ENCODE measurements around the gene MFN2.

MFN2 gene

DNA sequence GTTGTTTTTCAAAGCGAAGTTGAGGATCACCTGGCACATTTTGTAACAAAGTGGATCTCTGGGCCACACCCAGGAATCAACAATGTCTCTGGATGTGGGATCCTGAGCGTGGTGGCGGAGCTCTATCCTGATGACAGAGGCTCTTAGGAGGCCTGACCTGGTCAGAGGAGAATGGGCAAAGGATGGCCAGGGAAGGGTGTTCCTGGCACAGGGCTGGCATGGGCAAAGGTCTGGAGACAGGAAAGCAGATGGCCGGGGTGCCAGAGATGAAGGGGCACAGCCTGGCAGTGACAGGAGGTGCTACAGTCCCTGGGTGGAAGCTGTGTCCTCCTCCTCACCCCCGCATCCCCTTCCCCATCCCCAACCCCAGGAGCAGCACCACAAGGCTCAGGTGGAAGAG, 20.0 kb upstream of the MFN2 start:
- no peak for DNase-seq (ENCODE audit: low read depth in 2 of 2)

DNA sequence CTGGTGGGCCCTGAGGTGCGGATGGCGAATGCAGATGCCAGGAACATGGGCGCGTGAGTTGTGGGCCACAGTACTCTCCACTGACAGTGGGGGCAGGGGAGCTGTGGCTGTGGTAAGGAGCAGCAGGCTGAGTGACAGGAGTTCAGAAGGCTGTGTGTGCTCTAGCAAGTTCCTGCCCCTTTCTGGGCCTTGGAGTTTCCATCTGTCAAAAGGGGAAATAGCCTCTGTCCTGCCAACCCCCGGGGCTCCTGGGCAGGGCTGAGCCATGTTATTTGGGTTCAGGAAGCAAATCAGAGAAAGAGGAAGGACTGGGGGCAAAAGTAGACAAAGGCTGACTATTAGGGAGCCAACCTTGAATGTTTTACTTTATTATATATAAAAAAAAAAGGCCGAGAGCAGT, 19.5 kb upstream of the MFN2 start:
- no peak for DNase-seq (ENCODE audit: low read depth in 2 of 2)

DNA sequence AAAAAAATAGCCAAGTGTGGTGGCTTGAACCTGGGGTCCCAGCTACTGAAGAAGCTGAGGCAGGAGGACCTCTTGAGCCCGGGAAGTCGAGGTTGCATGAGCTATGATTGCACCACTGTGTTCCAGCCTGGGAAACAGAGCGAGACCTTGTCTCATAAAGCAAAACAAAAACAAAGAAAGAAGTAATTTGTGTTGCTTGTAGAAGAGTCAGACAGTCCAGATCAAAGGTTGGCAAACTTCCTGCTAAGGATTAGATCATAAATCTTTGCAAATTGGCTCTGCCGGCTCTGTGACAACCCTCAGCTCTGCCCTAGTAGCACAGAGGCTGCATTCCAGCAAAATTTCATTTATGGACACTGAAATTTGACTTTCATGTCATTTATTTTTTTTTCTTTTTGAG, 19.0 kb upstream of the MFN2 start:
- DNase-seq (ENCODE audit: low read depth in 2 of 2): no peak

DNA sequence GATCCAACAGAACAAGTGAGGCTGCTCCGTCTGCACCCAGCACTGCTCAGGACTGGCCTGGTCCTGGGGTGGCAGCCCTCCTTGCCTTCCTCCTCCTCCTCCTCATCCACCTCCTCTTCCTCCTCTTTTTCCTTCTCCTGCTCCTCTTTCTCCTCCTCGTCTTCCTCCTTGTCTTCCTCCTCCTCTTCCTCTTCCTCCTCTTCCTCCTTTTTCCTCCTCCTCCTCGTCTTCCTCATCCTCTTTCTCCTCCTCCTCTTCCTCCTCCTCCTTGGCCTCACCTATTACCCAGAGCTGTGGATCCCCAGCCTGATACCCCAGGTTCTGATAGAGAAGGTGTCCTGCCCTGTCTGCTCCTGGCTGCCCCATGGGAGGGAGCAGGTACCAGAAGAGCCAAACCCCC, 16.6 kb upstream of the MFN2 start:
- no peak for DNase-seq (ENCODE audit: low read depth in 2 of 2)

DNA sequence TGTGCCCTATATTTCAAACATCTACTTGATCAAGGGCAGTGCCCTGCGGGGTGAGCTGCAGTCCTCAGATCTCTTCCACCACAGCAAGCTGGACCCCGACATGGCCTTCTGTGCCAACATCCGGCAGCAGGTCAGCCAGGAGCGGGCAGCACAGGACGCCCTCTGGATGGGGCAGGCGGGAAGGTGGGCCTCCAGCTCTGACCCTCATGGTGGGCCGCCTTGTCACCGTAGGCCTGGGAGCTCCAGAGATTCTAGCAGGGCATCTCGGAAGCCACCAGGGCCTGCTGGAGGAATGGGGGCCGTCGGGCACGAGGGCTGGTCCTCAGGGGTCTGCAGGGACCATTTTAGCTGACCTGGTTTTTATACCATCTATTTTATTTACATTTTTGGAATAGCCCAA, 15.6 kb upstream of the MFN2 start:
- DNase-seq (ENCODE audit: low read depth in 2 of 2): no peak

DNA sequence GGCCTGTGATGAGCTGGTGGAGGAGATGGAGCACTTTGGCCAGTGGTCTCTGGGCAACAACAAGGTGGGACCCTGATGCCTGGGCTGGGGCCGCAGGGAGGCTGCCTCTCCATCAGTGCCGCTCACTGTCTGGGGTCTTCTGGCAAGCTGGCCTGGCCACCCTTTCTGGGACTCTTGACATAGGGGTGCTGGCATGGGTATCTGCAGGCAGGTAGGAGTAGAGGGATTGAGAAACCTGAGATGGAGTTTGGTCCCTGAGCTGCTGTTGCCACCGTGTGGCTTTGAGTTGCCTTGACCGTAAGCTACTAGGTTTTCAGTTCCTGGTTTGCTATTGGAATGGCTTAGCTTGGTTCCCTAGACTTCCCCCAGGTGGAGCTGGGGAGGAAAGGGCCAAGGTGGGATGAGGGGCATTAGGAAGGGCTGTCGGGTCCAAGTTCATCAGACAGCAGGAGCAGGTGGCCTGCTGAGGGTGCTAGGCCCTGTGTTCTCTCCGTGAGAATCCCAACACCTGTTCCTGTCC, 13.2 kb upstream of the MFN2 start:
- DNase-seq (ENCODE audit: low read depth in 2 of 2): no peak

DNA sequence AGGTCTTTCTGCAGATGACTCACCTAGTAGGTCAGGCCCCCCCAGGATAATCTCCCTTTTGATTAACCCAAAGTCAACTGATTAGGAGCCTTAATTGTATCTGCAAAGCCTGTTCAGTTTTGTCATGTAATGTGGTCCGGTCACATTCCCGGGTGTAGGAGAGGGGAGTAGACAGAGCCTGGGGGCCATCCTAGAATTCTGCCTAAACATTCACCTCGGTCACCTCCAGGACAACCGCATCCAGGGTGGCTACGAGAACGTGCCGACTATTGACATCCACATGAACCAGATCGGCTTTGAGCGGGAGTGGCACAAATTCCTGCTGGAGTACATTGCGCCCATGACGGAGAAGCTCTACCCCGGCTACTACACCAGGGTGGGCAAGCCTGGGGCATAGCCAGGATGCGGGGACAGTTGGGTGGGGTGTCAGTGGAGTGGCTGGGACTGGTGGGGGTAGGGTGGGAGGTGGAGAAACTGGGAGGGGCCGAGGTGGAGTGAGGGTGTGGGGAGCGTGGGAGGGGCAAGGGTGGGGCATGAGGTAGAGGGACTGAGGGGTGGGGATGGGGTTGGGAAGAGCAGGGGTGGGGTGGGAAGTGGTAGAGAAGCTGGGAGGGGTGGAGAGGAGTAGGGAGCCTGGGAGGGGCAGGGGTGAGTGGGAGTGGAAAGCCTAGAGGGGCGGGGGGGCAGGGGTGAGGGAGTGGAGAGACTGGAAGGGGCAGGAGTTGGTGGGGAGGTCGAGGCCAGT, 9.6 kb upstream of the MFN2 start:
- no peak for DNase-seq (ENCODE audit: low read depth in 2 of 2)

DNA sequence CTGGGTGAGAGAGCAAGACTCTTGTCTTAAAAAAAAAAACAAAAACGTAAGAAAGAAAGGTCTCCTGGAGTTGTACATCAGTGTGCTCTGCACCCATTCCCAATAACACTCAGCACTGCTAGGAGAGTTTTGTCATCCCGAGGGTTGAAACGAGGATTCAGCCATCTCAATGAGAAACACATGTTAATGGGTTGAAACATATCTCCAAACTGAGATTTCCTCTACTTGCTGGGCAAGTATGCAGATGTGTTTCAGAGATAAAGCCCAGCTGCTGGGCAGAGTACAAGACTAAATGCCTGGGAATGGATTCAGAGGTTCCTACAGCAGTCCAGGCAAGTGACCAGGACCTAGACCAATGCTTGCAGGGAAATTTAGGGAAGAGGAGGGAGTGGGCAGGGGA, 2.6 kb upstream of the MFN2 start:
- no peak for DNase-seq (ENCODE audit: low read depth in 2 of 2)

DNA sequence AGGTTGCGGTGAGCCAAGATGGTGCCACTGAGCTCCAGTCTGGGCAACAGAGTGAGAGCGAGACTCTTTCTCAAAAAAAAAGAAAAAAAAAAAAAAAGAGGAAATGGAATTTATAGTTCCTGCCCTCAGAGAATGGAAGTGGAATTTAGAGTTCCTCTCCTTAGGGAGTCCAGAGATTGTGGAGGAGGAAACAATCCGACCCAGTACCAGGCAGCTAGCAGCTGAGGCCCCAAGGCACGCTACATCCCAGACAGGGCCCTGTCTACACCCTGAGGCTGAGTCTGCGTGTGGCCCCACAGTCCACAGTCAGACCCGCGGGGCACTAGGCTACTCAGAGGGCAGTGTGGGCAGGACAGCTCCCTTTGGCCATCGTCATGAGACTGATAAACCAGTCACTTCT, 1.9 kb upstream of the MFN2 start:
- no peak for DNase-seq (ENCODE audit: low read depth in 2 of 2)

DNA sequence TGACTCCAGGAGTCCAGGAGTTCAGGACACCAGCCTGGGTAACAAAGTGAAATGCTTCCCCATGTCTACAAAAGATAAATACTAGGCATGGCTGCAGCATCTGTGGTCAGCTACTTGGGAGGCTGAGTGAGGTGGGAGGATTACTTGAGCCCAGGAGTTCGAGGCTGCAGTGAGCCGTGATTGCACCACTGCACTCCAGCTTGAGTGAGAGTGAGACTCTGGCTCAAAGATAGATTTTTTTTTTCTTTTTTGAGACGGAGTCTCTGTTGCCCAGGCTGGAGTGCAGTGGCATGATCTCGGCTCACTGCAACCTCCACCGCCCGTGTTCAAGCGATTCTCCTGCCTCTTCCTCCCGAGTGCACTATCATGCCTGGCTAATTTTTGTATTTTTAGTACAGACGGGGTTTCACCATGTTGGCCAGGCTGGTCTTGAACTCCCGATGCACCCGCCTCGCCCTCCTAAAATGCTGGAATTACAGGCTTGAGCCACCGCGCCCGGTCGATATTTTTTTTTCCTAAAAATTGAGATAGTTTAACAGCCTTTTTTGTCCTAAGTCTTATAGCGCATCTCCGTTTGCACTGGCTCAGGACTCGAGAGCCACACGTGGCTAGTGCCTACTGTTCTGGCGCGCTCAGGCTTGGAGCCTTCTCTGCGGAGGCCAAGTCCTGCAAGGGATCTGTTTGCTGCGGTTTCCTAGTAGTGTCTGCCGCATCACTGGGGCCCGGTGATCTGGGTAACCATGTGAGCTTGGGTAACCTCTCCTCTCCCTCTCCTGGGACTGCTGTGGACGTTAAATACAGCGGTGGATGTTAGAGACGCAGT, 1.0 kb upstream of the MFN2 start:
- no peak for DNase-seq (ENCODE audit: low read depth in 2 of 2)

DNA sequence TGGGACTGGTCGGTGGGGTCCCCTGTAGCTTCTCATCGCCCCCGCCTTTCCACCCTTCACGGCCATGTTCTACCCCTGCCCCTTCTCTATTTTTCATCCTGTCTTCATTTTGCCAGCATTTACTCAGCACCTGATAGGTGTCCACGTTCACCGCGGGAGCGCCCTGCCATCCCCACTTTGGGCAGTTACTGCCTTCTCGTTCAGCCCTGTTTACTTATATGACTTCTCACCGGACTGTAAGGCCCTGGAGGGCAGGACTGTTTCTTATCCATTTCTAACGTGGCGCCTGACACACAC, 380 bp downstream of the MFN2 start:
- no peak for DNase-seq (ENCODE audit: low read depth in 2 of 2)

DNA sequence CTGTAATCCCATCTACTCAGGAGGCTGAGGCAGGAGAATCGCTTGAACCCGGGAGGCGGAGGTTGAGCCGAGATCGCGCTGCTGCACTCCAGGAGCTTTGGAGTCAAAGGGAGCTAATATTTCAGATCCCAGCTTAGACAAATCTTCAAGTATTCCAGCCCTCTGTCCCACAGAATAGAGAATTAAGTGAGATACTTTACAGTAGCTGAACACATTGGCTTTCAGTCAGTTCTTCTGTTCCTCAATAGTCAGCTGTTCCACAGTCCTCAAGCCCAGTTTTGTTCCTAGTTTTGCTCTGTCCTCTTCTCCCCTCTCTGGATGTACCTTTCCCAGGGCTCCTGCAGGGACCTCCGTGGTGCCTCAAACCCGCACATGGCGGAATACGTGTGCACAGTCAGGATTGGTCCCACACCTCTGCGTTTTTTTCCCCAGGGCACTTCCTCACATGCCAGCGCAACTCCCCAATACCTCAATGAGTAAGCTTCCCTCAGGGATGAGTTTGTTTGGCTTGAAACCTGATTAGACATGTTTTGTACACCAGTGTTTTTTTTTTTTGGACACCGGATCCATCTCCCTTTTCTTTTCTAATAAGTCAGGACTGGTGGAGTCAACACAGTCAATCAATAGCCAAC, 1.2 kb downstream of the MFN2 start:
- DNase-seq (ENCODE audit: low read depth in 2 of 2): no peak

DNA sequence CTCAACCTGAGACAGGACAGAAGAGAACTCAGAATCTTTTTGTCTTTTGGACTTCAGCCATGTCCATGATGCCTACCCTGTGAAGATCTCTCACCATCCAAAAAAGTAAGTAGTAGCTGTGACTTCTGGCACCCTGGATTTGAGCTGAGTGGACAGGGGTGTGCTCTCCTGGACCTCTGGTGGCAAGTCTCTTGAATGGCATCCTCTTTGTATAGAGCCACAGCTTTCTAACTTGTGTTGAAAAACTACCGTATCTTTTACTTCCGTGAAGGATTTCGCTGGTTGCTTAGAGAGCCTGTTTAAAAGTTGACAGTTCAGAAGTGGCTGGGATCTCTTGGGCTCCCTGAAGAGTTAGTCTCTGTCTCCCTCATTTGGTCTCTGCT, 1.8 kb downstream of the MFN2 start:
- no peak for DNase-seq (ENCODE audit: low read depth in 2 of 2)

DNA sequence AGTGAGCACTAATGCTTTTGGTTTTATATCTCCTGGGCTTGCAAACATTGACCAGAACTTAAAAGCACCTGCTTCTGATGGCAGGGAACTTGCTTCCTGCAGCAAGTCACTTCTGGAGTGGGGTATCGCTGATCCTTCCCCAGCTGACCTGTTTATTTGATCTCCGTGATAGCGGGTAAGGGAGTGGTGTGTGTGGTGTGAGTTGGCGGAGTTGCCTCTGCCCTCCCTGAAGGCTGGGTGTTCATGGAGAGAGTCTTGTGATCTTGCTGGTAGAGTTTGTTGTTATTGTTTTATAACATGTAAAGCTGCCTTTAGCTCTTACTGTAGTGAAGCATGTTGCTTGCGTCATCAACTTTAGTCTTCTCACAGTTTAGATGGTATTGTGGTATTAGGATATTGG, 3.9 kb downstream of the MFN2 start:
- DNase-seq (ENCODE audit: low read depth in 2 of 2): no peak

DNA sequence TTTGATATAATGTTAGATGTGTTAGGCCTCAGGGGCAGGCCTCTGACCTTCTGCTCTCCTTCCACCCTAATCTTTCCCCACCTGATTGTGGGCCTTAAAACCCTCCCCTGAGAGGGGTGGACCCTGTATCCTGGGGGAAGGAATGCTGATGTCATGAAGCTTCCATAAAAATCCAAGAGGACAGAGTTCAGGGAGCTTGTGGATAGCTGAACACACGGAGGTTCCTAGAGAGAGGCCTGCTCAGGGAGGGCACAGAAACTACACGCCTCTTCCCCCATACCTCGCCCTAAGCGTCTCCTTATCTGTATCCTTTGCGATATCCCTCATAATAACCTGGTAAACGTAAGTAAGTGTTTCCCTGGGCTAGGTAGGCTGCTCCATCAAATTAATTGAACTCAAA, 4.3 kb downstream of the MFN2 start:
- no peak for DNase-seq (ENCODE audit: low read depth in 2 of 2)

DNA sequence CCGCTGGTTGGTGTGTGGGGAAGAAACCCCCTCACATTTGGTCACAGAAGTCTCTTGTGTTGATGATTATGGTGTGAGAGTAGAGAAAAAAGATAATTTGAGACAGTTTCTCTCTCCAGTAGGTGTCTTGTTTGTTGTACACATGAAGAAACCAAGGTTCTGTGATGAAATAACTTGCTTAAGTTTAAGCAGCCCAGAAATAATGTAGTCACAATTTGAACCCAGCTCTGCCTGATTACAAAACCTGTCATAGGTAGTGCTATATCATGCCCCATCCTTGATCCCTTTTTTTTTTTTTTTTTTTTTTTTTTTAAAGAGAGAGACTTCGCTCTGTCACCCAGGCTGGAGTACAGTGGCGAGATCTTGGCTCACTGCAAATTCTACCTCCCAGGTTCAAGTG, 4.9 kb downstream of the MFN2 start:
- DNase-seq (ENCODE audit: low read depth in 2 of 2): no peak

DNA sequence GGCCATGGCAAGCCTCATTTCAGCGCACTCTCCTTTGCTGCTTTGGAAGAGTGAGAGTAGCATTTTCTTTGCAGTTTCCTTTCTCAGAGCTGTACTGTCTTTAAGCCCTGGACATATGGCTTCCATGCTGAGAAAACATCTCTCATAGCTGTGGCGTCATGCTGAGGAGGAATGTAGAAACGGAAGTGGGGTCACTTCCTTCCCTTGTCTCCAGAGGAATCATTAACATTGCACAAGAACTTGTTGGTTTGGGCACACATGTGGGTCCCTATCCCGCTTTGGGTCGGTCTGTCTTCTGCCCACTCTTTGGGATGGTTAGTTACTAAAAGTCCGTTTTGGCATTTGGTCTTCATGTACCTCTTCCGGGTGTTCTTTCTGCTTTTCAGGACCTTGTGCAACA, 5.6 kb downstream of the MFN2 start:
- DNase-seq (ENCODE audit: low read depth in 2 of 2): no peak

DNA sequence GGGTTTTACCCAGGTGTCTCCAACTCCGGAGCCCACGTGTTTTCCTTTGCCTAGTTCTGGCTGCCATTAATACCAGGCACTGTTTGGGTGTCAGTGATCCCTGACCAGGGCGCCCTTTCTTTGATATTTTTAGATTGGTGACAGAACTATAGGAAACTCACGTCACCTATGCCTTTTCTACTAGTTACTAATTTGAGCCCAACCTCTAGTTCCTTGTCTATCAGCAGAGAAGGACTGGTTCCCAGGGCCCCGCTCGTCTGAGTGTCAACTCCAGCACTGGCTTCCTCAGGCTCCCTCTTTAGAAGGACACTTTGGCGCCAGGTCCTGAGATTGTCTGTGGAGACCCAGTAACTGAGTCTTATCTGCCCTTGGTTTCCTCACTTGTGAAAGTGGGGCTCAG, 9.4 kb downstream of the MFN2 start:
- no peak for DNase-seq (ENCODE audit: low read depth in 2 of 2)

DNA sequence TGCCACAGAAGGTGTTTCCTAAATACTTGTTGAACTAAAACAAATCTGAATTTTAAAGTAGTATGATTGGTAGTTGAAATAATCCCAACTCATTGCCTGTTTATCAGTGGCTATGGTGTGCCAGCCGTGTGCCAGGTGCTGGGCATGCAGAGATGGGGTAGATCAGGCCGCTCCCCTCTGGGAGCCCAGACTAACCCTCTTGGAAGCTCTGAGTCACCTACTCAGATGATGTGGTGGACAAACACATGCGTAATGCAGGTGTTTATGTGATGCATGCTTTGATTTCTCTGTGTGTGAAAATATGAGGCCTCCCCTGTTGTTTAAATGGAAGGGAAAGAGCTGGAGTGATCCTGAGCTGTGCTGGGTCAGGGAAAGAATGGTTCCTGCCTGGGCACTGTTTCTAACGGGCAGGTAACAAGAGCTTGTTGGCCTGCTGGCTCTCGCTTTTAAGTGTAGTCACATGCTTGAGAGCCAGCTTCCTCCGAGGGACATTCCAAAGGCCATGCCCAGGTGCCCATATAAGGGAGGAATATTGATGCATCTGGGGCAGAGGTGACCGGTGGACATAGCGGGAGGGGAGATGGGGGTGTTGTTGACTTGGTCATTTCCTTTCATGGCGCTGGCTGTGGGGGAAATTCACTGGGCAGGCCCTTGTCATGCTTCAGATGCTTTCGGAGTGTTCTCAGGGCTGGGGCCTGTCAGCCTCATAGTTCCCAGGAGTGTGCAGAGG, 10.2 kb downstream of the MFN2 start:
- no peak for DNase-seq (ENCODE audit: low read depth in 2 of 2)

DNA sequence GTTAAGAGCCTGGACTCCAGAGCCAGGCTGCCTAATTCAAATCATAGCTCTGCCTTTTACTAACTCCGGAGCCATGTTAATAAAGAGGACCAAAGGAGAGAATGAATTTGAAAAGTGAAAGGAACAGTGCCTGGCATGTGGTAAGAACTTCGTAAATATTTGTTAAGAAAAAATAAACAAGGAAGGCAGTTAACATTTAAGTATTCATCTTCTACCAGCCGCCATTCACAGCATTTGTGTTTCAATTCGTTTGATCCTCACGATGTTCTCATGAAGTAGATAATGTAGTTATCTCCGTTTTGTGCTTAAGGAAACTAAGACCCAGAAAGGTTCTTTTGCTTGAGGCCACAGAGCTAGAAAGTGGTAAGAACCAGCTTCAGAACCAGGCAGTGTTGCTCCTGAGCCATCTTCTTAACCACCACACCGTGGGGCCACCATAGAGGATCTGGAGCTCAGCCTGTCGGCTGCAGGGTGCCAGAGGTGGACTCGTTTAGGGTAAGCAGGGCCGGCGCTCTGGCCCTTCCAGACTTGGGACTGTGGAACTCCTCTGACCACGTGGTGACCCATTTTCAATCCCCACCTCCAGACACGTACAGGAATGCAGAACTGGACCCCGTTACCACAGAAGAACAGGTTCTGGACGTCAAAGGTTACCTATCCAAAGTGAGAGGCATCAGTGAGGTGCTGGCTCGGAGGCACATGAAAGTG, 11.9 kb downstream of the MFN2 start:
- no peak for DNase-seq (ENCODE audit: low read depth in 2 of 2)

DNA sequence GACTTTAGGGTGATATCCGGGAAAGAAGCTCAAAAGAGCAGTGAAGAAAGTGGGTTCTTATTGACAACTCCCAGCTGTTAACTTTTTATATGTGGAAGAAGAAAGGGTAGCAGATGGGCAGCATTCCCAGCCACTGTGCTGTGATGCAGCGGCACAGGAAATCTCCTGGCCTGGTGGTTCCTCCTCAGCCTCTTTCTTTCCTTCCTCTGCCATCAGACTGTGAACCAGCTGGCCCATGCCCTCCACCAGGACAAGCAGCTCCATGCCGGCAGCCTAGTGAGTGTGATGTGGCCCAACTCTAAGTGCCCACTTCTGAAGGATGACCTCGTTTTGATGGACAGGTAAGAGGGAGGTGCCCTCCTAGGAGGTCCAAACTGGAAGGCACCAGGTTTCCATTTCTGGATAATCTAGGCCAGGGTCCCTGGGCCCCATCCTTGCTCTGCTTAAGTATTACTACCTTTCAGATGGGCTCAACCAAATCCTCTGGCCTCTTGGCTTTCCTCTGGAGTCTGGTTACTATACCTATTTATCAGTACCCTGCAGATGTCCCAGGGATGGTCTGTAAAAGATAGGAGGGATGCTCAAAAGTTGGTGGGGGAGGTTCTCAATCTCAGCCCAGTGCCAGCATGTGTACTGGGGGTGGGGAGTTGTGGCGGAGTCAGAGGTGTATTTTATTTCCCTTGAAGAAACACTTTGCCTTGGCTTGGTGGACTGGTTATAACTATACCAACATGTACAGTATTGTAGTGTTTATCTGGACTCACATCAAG, 17.0 kb downstream of the MFN2 start:
- DNase-seq (ENCODE audit: low read depth in 2 of 2): no peak
